ENCODE data around the gene ARPC1A.

The ARPC1A gene

DNA sequence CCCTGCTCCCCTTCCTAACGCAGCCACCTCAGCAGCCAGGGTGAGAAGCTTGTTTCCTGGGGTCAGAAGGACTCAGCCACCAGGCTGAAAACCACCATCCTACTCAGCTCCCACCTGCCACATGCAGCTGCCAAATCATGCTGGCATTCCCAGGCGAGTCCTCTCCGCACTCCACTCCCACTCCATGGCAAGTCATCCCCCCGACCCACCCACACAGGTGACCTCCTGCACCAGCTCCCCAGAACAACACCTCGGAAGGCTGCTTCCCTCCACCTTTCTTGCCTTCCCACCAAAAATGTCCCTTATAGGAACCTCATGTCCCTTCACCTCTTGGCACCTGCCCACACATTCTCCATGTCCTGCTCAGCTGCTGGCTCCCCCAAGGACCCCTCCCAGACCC lies 78.1 kb downstream of the ARPC1A start:
- no peak for DNase-seq
- Histone ChIP-seq H3K27me3 (replicated peaks) (no peaks in the 10 kb centered on the region), H3K27ac (no peak overlapping the region), H3K36me3 (replicated peaks) (peaks cover 58% of the 10 kb centered on the region), H3K4me3 (ENCODE audit: low read depth, low read length) (no peak overlapping the region)
- in situ Hi-C loops (cut with HindIII; ENCODE audit: low pct_ligation_motif_present, low sequenced_read_pairs) = no loop called here
- TF ChIP-seq, protein P1, sequence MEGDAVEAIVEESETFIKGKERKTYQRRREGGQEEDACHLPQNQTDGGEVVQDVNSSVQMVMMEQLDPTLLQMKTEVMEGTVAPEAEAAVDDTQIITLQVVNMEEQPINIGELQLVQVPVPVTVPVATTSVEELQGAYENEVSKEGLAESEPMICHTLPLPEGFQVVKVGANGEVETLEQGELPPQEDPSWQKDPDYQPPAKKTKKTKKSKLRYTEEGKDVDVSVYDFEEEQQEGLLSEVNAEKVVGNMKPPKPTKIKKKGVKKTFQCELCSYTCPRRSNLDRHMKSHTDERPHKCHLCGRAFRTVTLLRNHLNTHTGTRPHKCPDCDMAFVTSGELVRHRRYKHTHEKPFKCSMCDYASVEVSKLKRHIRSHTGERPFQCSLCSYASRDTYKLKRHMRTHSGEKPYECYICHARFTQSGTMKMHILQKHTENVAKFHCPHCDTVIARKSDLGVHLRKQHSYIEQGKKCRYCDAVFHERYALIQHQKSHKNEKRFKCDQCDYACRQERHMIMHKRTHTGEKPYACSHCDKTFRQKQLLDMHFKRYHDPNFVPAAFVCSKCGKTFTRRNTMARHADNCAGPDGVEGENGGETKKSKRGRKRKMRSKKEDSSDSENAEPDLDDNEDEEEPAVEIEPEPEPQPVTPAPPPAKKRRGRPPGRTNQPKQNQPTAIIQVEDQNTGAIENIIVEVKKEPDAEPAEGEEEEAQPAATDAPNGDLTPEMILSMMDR (IDR thresholded peaks at IDR 0.05; ENCODE audit: low read depth, low read length, missing control alignments) = no peak

DNA sequence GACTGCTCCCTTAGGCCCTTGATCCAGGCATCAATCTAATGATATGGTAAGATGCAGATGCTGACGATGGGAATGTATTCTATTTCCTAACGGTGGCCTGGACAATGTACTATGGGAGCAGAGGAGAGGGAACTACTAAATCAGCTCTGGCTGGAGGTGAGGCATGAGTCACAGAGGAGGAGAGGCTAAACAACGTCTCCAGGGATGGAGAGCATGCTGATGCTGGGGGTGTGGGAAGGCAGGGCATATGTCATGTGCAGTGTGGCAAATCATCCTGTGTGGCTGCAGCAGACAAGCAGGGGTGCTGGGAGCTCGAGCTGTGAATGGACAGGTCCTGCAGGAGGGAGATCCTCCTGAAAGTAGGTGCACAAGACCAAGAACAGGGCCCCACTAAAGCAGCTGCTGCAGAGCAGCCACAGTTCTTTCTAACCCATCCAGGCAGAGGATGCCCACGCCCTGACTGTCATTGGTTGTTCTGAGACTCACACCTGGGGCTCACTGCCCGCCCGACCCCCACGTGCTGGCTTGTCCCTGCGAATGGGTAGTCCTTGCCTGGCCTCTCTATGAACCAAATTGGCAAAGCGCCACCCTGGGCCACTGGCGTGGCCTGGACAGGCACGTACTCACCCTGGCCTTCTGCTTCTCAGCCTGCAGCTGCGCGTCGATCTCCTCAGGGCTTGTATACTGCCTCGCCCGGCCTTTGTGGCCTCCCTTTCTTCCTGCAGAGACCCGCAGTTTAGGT lies 78.7 kb downstream of the ARPC1A start:
- in situ Hi-C loops (cut with HindIII; ENCODE audit: low pct_ligation_motif_present, low sequenced_read_pairs) = no loop called here
- no peak overlapping the region for H3K4me3 ChIP-seq (ENCODE audit: low read depth, low read length)
- TF ChIP-seq, protein P1 (IDR thresholded peaks at IDR 0.05; ENCODE audit: low read depth, low read length, missing control alignments) = no peak
- no peak overlapping the region for H3K27ac ChIP-seq
- H3K27me3 ChIP-seq (replicated peaks) = no peaks in the 10 kb centered on the region
- DNase-seq = no peak
- peaks cover 51% of the 10 kb centered on the region for H3K36me3 ChIP-seq (replicated peaks)

DNA sequence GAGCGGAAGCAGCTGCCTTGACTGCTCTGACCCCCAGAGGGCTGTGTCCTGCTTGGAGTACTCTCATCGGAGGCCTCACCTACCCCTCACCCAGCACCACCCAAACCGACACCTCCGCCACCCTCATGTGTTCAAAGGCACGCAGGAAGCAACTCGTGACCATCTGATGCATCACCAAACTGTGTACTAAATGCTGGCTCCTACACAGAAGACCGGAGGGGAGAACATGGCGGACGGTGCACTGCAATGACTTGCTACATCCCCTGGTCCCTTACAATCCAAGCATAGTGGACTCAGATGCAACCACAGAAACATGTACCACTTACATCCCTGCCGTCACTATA lies 79.3 kb downstream of the ARPC1A start:
- Histone ChIP-seq H3K4me3 (ENCODE audit: low read depth, low read length) (no peak overlapping the region), H3K27ac (no peak overlapping the region), H3K36me3 (replicated peaks) (peaks cover 46% of the 10 kb centered on the region), H3K27me3 (replicated peaks) (no peaks in the 10 kb centered on the region)
- in situ Hi-C loops (cut with HindIII; ENCODE audit: low pct_ligation_motif_present, low sequenced_read_pairs) = no loop called here
- no peak for DNase-seq
- TF ChIP-seq, protein P1 (IDR thresholded peaks at IDR 0.05; ENCODE audit: low read depth, low read length, missing control alignments) = no peak

DNA sequence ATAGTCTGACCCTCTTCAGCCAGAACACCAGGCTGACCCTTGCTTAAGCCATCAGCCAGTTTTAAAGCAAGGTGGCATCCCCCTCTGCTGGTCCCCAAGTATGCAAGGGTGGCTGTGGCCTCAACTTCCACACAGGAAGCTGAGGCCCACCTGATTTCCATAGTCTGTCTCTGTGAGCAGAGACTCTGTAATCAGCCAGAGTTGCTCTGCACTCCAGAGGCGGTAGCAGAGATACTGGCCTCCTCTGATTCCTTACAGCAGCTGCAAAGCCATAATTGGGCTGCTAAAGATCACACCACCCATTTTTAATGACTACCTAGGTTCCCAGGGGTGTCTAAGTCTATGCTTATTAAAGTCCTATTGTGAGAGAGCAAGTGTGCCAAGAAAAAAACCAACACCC lies 80.9 kb downstream of the ARPC1A start:
- TF ChIP-seq, protein P1 (IDR thresholded peaks at IDR 0.05; ENCODE audit: low read depth, low read length, missing control alignments) = no peak
- DNase-seq = no peak
- H3K4me3 ChIP-seq (ENCODE audit: low read depth, low read length) = no peak overlapping the region
- no peaks in the 10 kb centered on the region for H3K27me3 ChIP-seq (replicated peaks)
- in situ Hi-C loops (cut with HindIII; ENCODE audit: low pct_ligation_motif_present, low sequenced_read_pairs) = no loop called here
- peaks cover 42% of the 10 kb centered on the region for H3K36me3 ChIP-seq (replicated peaks)
- no peak overlapping the region for H3K27ac ChIP-seq

DNA sequence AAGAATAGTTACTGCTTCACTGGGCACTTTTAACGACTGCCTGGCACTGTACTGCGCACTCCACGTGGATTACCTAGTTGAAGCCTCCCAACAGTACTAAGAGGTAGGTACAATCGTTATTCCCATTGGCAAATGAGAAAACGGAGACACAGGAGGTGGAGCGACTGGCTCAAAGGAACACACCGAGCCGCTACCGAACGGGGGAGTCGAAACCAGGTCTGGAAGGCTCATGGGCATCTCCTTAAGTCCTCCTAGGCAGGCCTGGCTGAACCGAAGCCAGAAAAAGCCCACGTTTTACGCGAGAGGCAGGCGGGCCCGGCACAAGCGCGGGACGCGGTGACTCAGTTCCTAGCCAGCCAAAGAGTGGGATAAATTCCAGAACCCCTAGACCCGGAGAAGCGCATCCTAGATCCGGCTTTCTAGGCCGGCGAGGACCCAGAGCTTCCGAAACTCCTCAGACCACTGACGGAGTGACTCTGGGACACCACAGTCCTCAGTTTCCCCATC lies 82.2 kb downstream of the ARPC1A start:
- Histone ChIP-seq H3K27ac (peak overlapping the region; percentile 100), H3K36me3 (replicated peaks) (peaks cover 45% of the 10 kb centered on the region), H3K27me3 (replicated peaks) (no peaks in the 10 kb centered on the region), H3K4me3 (ENCODE audit: low read depth, low read length) (peak overlapping the region; percentile 98)
- DNase-seq = peak; percentile 69
- in situ Hi-C loops (cut with HindIII; ENCODE audit: low pct_ligation_motif_present, low sequenced_read_pairs) = no loop called here
- TF ChIP-seq, protein P1 (IDR thresholded peaks at IDR 0.05; ENCODE audit: low read depth, low read length, missing control alignments) = no peak
